Raji (cell line): Measurements from ENCODE around the gene CD82.
A peak's percentile ranks its signal among the peaks of the same experiment; 100 is the strongest.

Experiments
- POLR2A ChIP-seq: IDR thresholded peaks from 2 replicates; pipeline ENCODE4 v1.6.1; 2011; ENCODE audit warnings: low read depth, low read length, control low read depth; ENCODE audit not compliant: insufficient read depth

The CD82 gene

GRCh38 chr11:44596525-44597276 lies 31.2 kb downstream of the CD82 start:
- peak; percentile 46 for TF ChIP-seq POLR2A

GRCh38 chr11:44597358-44598012 lies 32.0 kb downstream of the CD82 start:
- TF ChIP-seq POLR2A = no peak

DNA sequence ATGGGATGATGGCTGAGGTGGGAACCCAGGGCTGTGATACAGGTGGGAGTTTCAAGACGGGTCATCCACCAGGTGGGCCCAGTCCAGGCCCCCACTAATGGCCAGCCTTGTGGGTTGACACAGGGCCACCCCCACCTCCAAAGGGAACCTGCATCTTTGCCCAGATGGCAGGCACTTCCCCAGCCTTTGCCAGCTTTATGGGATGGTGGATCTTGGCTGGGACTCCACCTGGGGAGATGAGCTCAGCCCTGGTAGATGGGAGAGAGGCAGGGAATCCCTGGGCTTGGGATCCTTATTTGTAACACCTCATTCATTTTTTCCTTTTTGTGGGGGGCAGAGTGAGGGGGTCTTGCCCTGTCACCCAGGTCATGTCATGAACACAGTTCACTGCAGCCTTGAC lies 33.4 kb downstream of the CD82 start:
- TF ChIP-seq POLR2A = no peak

DNA sequence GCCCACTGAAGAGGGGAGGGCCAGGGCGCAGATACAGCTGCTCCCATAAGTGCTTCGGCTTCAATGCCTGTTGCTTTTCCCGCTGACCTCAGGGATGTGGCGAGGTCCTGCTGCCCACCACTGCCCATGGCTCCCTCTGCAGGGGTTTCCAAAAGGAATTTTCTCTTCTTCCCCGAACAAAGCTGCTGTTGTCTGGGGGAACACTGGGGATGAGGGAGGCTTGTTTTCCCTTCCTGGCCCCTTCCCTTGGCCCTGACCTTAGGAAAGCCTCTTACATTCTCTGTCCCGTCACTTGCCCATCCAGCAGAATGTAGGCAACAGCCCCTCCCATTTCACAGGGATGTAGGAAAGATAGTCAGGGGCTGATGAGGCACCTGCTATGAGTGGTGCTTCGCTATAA lies 34.8 kb downstream of the CD82 start:
- no peak for TF ChIP-seq POLR2A

GRCh38 chr11:44600839-44601383 lies 35.4 kb downstream of the CD82 start:
- peak; percentile 55 for TF ChIP-seq POLR2A

- no peak; the same call in 1 of the 2 replicates for TF ChIP-seq POLR2A
These were observed 36.3 kb downstream of the CD82 start for GRCh38 chr11:44601471-44602370.

DNA sequence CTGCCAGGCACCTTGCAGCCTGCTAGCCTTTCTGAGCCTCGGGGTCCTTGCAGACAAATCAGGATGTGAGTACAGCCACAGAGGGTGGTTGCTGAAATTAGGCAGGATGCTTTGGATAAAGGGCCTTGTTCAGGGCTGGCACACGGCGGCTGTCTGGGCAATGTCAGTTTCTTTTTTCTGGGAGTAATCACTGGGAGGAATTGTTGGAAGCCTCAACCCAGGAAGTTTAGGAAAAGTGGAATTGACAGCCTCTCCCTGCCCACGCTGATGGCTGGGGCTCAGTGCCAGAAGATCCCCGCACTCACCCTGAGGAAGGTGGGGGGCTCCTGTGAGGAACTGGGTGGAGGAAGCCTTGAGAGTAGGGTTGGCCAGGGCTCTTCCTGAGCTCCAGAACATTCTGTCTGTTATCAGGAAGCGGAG lies 37.4 kb downstream of the CD82 start:
- no peak for TF ChIP-seq POLR2A

DNA sequence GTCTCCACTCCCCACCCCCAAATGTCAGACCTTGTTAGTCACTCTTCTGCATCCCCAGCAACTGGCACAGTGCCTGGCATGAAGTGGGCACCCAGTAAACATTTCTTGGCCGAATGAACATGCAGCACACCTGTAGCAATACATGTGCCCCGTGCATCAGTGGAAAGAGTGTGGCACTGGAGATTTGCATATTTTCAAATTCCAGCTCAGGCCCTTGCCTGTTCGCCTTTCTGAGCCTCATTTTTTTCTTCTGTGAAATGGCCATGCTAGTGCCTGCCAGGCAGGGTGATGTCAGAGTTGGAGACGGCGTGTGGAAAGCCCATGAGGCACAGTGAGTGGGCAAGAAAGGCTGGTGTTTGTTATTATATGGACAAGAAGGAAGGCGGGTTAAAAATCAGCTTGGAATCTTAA lies 38.7 kb downstream of the CD82 start:
- TF ChIP-seq POLR2A = peak; percentile 54

DNA sequence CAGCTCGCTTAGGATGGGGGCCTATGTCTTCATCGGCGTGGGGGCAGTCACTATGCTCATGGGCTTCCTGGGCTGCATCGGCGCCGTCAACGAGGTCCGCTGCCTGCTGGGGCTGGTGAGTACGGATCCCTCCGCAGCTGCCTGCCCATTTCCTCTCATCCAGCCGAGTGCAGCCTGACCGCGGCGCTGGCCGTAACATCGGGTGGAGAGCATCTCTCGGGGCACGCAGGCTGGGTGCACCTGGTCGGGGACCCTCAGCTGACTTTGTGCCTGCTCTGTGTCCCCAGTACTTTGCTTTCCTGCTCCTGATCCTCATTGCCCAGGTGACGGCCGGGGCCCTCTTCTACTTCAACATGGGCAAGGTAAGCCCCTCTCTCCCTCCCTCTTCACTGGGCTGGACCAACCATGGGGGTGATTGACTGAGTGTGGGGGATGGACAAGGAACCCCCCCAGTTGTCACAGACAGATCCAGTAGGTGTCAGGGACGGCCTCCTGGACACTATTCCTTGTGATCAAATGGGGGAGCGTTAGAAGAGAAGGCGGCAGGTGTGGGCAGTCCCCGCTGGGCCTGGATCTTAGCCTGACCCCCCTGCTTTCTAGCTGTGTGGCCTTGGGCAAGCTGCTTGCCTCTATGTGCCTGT lies 39.7 kb downstream of the CD82 start:
- TF ChIP-seq POLR2A = no peak

DNA sequence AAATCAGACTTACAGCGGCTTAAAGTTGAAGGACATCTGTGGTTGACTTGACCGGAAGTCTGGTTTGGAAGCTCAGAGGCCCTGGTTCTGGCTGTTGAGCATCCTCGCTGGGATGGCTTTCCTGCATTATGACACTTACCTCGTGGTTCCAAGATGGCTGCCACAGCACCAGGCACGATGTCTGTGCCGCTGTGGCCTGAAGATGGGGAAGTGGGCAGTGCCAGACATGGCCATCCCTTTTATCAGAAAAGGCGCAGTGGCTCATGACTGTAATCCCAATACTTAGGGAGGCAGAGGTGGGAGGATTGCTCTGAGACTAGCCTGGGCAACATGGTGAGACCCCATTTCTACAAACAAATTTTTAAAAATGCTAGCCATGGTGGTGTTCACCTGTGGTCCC lies 40.5 kb downstream of the CD82 start:
- TF ChIP-seq POLR2A = no peak

DNA sequence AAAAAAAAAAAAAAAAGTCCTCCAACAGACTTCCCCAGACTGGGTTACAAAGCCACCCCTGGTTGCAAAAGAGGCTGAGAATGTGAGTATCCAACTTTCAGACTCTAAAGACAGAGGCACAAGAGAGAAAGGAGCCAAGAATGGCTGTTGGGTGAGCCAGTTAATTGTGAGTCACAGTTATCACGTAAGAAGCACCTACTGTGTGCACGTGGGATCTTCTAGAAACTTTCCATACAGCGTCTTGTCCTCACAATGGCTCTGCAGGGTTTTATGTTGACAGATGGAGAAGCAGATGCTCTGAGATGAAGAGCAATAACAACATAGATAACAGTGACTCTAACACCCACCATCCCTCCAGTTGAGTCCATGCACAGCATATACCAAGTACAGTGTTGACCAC lies 41.0 kb downstream of the CD82 start:
- no peak for TF ChIP-seq POLR2A

DNA sequence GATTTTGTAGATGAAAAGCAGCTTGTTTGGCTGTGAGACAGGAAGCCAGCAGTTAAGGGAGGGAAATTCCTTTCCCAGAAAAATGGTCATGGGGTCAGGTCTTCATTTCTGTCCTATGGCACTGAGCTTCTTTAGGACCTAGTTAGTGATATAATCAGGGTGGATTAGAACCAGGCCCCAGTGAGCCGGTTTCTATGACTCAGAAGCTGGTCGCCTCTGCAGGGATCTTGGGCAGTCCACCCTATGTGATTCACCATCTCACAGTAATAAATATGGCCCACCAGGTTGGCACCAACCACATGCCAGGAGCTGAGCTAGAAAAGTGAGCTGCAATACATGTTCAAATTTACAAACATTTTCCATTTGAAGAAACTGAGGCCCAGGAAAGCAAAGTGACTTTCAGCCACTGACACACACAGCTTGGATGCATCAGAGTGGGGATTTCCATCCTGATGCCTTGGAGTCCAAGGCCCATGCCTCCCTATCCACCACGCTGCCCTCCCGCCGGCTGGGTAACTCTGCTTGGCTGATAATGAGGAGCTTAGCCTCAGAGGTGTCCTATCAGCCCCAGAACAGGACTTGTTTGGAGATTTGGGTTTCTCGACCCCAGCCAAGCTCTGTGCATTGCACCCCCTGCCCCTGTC lies 42.0 kb downstream of the CD82 start:
- no peak for TF ChIP-seq POLR2A

DNA sequence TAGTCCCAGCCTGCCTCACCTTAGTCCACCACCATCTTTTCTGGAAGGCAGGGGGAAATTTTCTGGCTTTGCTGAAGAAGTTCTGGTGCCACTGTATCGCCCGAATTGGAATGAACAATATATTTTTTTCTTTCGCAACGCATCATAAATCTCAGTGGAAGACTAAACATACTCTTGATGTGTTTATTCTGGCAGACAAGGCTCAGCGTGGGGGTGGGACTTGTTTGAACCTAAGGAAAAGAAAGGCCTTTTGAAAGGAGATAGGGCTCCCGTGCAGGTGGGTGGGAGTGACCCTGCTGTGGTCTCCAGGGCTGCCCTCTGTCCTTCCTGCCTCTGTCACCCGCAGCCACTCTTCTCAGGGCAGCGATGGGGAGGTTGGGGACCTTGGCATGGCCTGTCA lies 42.5 kb downstream of the CD82 start:
- no peak for TF ChIP-seq POLR2A

- TF ChIP-seq POLR2A = no peak
These were observed 43.2 kb downstream of the CD82 start for GRCh38 chr11:44608651-44608990.
